Measurements from ENCODE around the gene PARPBP.

The PARPBP gene

DNA sequence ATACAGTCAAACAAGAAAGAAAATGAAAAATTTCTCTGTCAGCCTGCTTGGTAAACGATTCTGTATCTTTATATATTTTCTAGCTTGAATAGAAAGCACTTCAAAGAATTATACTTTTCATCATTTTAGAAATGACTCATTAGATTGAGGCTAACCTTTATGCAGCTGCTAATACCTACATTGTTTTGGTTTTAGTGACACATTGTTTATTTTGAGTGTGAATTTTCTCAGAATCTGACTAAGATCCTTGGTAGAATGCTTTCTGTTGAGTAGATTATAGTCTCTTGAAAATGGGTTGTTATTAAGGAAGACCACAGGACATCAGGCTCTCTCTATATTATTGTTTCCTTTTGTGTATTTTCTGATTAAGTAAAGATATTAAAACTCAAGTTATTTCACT is 77.8 kb downstream of the PARPBP start, which contains the start of gene PMCH:
Gene PMCH (minus strand): TSS at position 45 of the 400 bp plus-strand sequence. CDS start 63 bp downstream, outside the sequence.
- Histone ChIP-seq H3K9me3 (no peaks in the 10 kb centered on the region), H3K4me3 (no peak within 1 kb of the TSS), H3K36me3 (no peaks in the 10 kb centered on the region), H3K27me3 (no peaks in the 10 kb centered on the region), H3K4me1 (no peaks in the 10 kb centered on the region), H3K27ac (no peak within 1 kb of the TSS)
- DNase-seq = no peak
- TF ChIP-seq, protein P1, sequence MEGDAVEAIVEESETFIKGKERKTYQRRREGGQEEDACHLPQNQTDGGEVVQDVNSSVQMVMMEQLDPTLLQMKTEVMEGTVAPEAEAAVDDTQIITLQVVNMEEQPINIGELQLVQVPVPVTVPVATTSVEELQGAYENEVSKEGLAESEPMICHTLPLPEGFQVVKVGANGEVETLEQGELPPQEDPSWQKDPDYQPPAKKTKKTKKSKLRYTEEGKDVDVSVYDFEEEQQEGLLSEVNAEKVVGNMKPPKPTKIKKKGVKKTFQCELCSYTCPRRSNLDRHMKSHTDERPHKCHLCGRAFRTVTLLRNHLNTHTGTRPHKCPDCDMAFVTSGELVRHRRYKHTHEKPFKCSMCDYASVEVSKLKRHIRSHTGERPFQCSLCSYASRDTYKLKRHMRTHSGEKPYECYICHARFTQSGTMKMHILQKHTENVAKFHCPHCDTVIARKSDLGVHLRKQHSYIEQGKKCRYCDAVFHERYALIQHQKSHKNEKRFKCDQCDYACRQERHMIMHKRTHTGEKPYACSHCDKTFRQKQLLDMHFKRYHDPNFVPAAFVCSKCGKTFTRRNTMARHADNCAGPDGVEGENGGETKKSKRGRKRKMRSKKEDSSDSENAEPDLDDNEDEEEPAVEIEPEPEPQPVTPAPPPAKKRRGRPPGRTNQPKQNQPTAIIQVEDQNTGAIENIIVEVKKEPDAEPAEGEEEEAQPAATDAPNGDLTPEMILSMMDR (IDR thresholded peaks at IDR 0.05) = no peak
- intact Hi-C loops (cut with DNase I; ENCODE audit: low total_unique reads) = no loop called here

DNA sequence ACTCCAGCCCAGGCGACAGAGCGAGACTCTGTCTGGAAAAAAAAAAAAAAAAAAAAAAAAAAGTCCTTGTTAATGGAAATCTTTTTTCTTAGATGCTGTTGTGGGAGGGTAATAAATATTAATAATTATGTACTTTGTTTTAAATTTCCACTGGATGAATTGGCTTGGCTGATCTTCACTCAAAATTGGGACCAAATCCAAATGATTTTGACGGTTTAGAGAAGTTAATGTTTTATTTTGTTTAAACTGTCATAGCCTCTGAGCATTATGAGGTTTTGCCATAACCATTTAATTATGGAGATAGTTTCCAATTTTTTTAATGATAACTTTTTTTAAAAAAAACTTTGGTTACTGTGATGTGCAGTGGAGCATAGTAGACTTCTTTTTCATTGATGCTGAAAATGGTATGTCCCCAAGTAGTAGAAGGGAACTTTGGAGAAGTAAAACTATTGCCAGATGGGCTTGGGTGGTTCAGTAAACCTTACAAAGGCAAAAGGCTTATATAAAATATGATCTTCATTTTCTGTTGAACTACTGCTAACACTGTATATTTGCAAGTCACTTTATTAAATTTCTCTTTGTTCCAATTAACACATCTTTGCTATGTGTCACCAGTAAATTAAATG is 81.6 kb downstream of the PARPBP start:
- Histone ChIP-seq H3K9me3 (no peaks in the 10 kb centered on the region), H3K36me3 (no peaks in the 10 kb centered on the region), H3K4me1 (no peaks in the 10 kb centered on the region), H3K27me3 (no peaks in the 10 kb centered on the region), H3K4me3 (no peak overlapping the region), H3K27ac (no peak overlapping the region)
- DNase-seq = no peak
- TF ChIP-seq, protein P1 (IDR thresholded peaks at IDR 0.05) = no peak
- intact Hi-C loops (cut with DNase I; ENCODE audit: low total_unique reads) = no loop called here

DNA sequence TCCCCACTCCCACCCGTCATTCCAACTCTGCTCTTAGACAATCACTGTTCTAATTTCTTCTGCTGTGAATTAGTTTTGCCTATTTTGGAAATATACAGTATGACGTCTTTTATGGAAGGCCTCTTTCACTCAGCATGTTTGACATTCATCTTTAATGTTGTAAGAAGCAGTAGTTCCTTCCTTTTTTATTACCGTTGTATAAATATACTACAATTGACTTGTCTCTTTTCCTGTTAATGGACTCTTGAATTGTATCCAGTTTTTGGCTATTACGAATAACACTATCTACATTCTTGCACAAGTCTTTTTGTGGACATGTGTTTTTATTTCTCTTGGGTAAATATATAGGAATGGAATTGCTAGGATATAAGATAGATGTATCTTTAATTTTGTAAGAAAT is 82.6 kb downstream of the PARPBP start:
- no peak for DNase-seq
- intact Hi-C loops (cut with DNase I; ENCODE audit: low total_unique reads) = no loop called here
- H3K4me1 ChIP-seq = no peaks in the 10 kb centered on the region
- no peaks in the 10 kb centered on the region for H3K27me3 ChIP-seq
- no peak overlapping the region for H3K27ac ChIP-seq
- H3K4me3 ChIP-seq = no peak overlapping the region
- H3K36me3 ChIP-seq = no peaks in the 10 kb centered on the region
- TF ChIP-seq, protein P1 (IDR thresholded peaks at IDR 0.05) = no peak
- H3K9me3 ChIP-seq = no peaks in the 10 kb centered on the region

DNA sequence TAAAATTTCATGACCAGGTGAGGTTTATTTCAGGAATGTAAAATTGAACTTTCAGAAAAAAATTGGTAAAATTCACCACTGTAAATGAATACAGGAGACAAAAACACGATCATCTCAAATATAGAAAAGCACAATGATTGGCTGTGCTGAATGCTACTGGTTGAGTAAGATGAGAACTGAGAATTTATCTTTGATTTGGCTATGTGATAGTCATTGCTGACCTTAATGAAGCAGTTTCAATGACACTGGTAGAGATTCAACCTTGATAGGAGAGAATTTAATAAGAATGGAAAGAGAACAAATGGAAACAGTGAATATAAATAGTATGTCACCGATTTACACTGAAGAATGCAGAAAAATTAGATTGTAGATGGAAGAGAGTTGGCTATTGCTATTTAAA is 84.0 kb downstream of the PARPBP start:
- TF ChIP-seq, protein P1 (IDR thresholded peaks at IDR 0.05) = no peak
- intact Hi-C loops (cut with DNase I; ENCODE audit: low total_unique reads) = no loop called here
- Histone ChIP-seq H3K27me3 (no peaks in the 10 kb centered on the region), H3K4me1 (no peaks in the 10 kb centered on the region), H3K9me3 (peaks cover 0 to 10% (median 0%) of the 10 kb centered on the region in 3 donors), H3K4me3 (no peak overlapping the region), H3K27ac (no peak overlapping the region), H3K36me3 (no peaks in the 10 kb centered on the region)
- no peak for DNase-seq

DNA sequence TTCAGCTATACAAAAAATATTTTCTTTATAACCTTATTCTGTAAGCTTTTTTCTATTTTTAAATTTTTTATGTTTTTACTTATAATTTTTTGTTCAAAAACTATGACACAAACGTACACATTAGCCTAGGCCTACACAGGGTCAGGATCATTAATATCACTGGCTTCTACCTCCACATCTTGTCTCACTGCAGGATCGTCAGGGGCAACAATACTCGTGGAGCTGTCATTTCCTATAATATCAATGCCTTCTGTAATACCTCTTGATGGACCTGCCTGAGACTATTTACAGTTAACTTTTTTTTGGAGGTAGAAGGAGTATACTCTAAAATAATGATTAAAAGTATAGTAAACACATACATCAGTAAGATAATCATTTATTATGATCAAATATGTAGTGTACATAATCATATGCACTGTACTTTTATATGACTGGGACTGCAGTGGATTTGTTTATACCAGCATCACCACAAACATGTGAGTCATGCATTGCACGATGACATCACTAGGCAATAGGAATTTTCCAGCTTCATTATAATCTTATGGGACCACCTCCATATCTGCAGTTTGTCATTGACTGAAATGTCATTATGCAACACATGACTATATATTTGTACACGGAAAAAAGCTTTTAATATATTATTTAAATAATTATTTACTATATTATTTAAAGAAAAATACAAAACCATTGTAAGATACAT is 96.2 kb downstream of the PARPBP start:
- intact Hi-C loops (cut with DNase I; ENCODE audit: low total_unique reads) = no loop called here
- Histone ChIP-seq H3K4me1 (no peaks in the 10 kb centered on the region), H3K4me3 (no peak overlapping the region), H3K36me3 (no peaks in the 10 kb centered on the region), H3K27ac (no peak overlapping the region), H3K9me3 (no peaks in the 10 kb centered on the region), H3K27me3 (no peaks in the 10 kb centered on the region)
- TF ChIP-seq, protein P1 (IDR thresholded peaks at IDR 0.05) = no peak
- no peak for DNase-seq
